NCI-H1417 treated with DMSO at 0.1 percent for 48 hours (cell line): ENCODE measurements around the gene C20orf173.
"Not testable (repeated sequence)": the region's sequence is repeated elsewhere in the genome, so short reads cannot be mapped to it uniquely, and the experiment has no call there.

Experiments used
- DNase-seq: peaks from one replicate; lab custom pipeline; 2025; lab: John Stamatoyannopoulos, UW

Gene C20orf173

GRCh38 chr20:35529552-35529951 lies at the start of gene C20orf173:
C20orf173 (minus strand) TSS chr20:35529652; CDS start chr20:35529373, 279 bp downstream.
- DNase-seq = no peak

GRCh38 chr20:35579196-35579595 lies 49.7 kb upstream of the C20orf173 start:
- DNase-seq = no peak

- no peak for DNase-seq
Measured at GRCh38 chr20:35578469-35578868, 49.0 kb upstream of the C20orf173 start.

- DNase-seq = no peak
Measured at GRCh38 chr20:35576816-35577215, 47.4 kb upstream of the C20orf173 start.

- no peak for DNase-seq
Measured at GRCh38 chr20:35575958-35576357, 46.5 kb upstream of the C20orf173 start.

GRCh38 chr20:35572838-35573237 lies 43.4 kb upstream of the C20orf173 start:
- no peak for DNase-seq

- DNase-seq = no peak
Measured at GRCh38 chr20:35571555-35571954, 42.1 kb upstream of the C20orf173 start.

- no peak for DNase-seq
Measured at GRCh38 chr20:35568645-35569044, 39.2 kb upstream of the C20orf173 start.

- DNase-seq = no peak
Measured at GRCh38 chr20:35564905-35565304, 35.5 kb upstream of the C20orf173 start.

- no peak for DNase-seq
Measured at GRCh38 chr20:35563834-35564233, 34.4 kb upstream of the C20orf173 start.

- no peak for DNase-seq
Measured at GRCh38 chr20:35562541-35563110, 33.2 kb upstream of the C20orf173 start.

- no peak for DNase-seq
Measured at GRCh38 chr20:35561671-35562070, 32.2 kb upstream of the C20orf173 start.

GRCh38 chr20:35561268-35561667 lies 31.8 kb upstream of the C20orf173 start:
- peak; percentile 8 for DNase-seq

GRCh38 chr20:35560541-35560940 lies 31.1 kb upstream of the C20orf173 start:
- no peak for DNase-seq

- DNase-seq = no peak
Measured at GRCh38 chr20:35560105-35560511, 30.7 kb upstream of the C20orf173 start.

GRCh38 chr20:35559042-35559693 lies 29.7 kb upstream of the C20orf173 start:
- DNase-seq = no peak

- DNase-seq = no peak
Measured at GRCh38 chr20:35558451-35558850, 29.0 kb upstream of the C20orf173 start.

- no peak for DNase-seq
Measured at GRCh38 chr20:35556871-35557270, 27.4 kb upstream of the C20orf173 start.

- no peak for DNase-seq
Measured at GRCh38 chr20:35555951-35556645, 26.6 kb upstream of the C20orf173 start.

- DNase-seq = not testable (repeated sequence)
Measured at GRCh38 chr20:35555461-35555860, 26.0 kb upstream of the C20orf173 start.

GRCh38 chr20:35552914-35553313 lies 23.5 kb upstream of the C20orf173 start:
- no peak for DNase-seq

GRCh38 chr20:35551503-35551902 lies 22.1 kb upstream of the C20orf173 start:
- no peak for DNase-seq

- no peak for DNase-seq
Measured at GRCh38 chr20:35547329-35547728, 17.9 kb upstream of the C20orf173 start.
